ENCODE data around the gene GALK1. TPM values are rescaled to one million over a fixed set of nuclear protein-coding genes. Genes with fewer than 3 reads are reported as not detected.

Gene GALK1
- total RNA-seq, 4 donors from 2014 or later = 20.6 to 31.0 (median 28.9) TPM

DNA sequence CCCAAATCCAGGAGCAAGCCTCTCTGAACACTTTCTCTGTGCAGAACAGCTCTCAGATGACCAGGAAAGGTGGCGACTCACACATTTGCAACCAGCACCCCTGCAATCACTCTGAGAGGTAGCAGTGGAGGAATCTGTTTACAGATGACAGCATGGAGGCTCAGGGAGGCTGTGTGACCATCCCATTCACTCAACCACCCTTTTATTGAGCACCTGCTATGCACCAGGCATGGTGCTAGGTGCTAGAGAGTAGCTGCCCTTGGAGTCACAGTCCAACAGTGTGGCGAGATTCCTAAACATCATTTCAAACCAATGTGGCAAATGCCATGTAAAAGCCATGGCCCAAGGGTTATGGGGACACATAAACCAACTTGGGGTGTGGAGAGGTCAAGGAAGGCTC, 45.3 kb downstream of the GALK1 start:
- H3K4me3 ChIP-seq (ENCODE audit: low read depth, poor library complexity, severe bottlenecking) = no peak overlapping the region
- 85 to 100% methylated on average over 2 of the region's 2 CpGs for WGBS, 2 donors
- intact Hi-C loops (cut with DNase I; ENCODE audit: low total_unique reads) = no loop called here
- DNase-seq (ENCODE audit: low spot score in 2 of 2) = no peak
- no peak for TF ChIP-seq POLR2A (IDR thresholded peaks at IDR 0.05)
- TF ChIP-seq CTCF (IDR thresholded peaks at IDR 0.05) = no peak

- intact Hi-C loops (cut with DNase I; ENCODE audit: low total_unique reads) = no loop called here
- DNase-seq (ENCODE audit: low spot score in 2 of 2) = no peak
- TF ChIP-seq POLR2A (IDR thresholded peaks at IDR 0.05) (no peak), CTCF (IDR thresholded peaks at IDR 0.05) (no peak)
- H3K4me3 ChIP-seq (ENCODE audit: low read depth, poor library complexity, severe bottlenecking) = no peak overlapping the region
- WGBS, 2 donors = 60 to 75% methylated on average over 2 of the region's 2 CpGs
Observed at GRCh38 chr17:75712446-75712845, 52.5 kb downstream of the GALK1 start.

Small RNAs within 50 kb of the gene (microRNA-seq; reads per million reads assigned to microRNA genes)
- 0 to 0.57 reads per million in 2 donors for gene MIR4738 (ENCODE audit: borderline number of aligned reads in 1 of 2, borderline replicate concordance in 2 of 2)

Other genes starting within 250 kb of the GALK1 start
- 10 to 100 TPM; 11.7 to 23.2 (median 17.8) TPM for gene CASKIN2, start 249.7 kb downstream of the GALK1 start, total RNA-seq
- 10 to 100 TPM; 42.7 to 70.8 (median 50.8) TPM for gene TSEN54, start 248.7 kb downstream of the GALK1 start, total RNA-seq
- gene LLGL2, start 239.5 kb downstream of the GALK1 start, total RNA-seq = 10 to 100 TPM; 57.3 to 96.0 (median 79.6) TPM
- gene MYO15B, start 177.4 kb downstream of the GALK1 start, total RNA-seq = 100 to 1,000 TPM in 1 of 4 donors, 10 to 100 TPM in 3; 32.1 to 103 (median 38.9) TPM
- 10 to 100 TPM in 1 of 4 donors, 1 to 10 TPM in 3; 7.1 to 11.9 (median 9.5) TPM for gene SMIM5, start 131.8 kb downstream of the GALK1 start, total RNA-seq
- gene RECQL5, start 98.0 kb downstream of the GALK1 start, total RNA-seq = 10 to 100 TPM; 50.8 to 76.3 (median 60.5) TPM
- gene SAP30BP, start 97.9 kb downstream of the GALK1 start, total RNA-seq = 10 to 100 TPM; 54.0 to 85.1 (median 74.1) TPM
- 100 to 1,000 TPM; 371 to 689 (median 435) TPM for gene ITGB4, start 43.7 kb downstream of the GALK1 start, total RNA-seq
- 10 to 100 TPM; 26.5 to 42.5 (median 31.9) TPM for gene UNK, start 19.6 kb upstream of the GALK1 start, total RNA-seq
- 1 to 10 TPM; 5.0 to 9.1 (median 7.6) TPM for gene UNC13D, start 79.2 kb upstream of the GALK1 start, total RNA-seq
- 100 to 1,000 TPM in 2 of 4 donors, 10 to 100 TPM in 2; 74.2 to 149 (median 93.8) TPM for gene WBP2, start 90.1 kb upstream of the GALK1 start, total RNA-seq
- 10 to 100 TPM; 33.2 to 62.5 (median 41.5) TPM for gene TRIM47, start 113.4 kb upstream of the GALK1 start, total RNA-seq
- 10 to 100 TPM; 23.1 to 36.3 (median 32.2) TPM for gene TRIM65, start 131.8 kb upstream of the GALK1 start, total RNA-seq
- 10 to 100 TPM; 36.5 to 64.7 (median 49.0) TPM for gene MRPL38, start 139.7 kb upstream of the GALK1 start, total RNA-seq
- gene FBF1, start 175.8 kb upstream of the GALK1 start, total RNA-seq = 10 to 100 TPM; 20.4 to 23.8 (median 22.4) TPM
- gene ACOX1, start 214.0 kb upstream of the GALK1 start, total RNA-seq = 100 to 1,000 TPM in 1 of 4 donors, 10 to 100 TPM in 3; 71.2 to 102 (median 81.3) TPM
- 10 to 100 TPM; 43.7 to 57.9 (median 49.7) TPM for gene TEN1, start 214.0 kb upstream of the GALK1 start, total RNA-seq
- 1 to 10 TPM; 2.7 to 8.4 (median 4.5) TPM for gene CDK3, start 235.7 kb upstream of the GALK1 start, total RNA-seq

All from lower leg skin (tissue), 4 donors.